NCI-H1105 (cell line): Measurements from ENCODE around the gene TYMS.
"Not testable (repeated sequence)": the region's sequence is repeated elsewhere in the genome, so short reads cannot be mapped to it uniquely, and the experiment has no call there.

Experiments
- DNase-seq: peaks from one replicate; lab custom pipeline; 2025; lab: John Stamatoyannopoulos, UW

TYMS gene

DNA sequence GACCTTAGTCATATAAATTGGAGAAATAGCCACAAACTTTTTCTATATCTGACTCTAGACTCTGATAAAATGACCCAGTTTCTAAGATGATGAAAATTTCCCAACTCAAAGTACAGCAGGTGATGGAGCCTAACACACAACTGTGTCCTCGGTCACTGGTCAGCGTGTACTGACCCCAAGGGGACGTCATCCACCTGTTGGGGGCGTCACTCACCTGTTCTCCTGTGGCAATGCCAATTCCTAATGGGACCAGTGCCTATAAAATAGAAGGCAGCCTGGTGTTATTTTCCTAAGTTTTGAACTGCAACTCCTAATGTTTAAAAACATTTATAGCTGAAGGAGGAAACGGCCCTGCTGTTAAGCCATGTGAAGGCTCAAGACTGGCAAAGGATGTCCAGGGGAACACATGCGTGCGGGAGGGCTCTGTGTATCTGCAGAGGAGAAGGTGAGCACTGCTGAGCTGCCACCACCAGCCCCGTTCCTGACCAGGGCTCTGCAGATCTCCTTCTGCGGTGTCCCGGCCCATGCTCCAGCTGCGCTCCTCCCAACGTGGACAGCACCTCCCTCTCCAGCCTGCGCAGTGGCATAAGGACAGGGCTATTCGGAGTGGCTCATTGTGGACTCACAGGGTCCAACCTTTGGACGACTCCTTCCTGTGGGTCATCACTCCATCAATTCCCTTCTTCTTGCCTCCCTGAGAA is 21.2 kb downstream of the TYMS start:
- DNase-seq: no peak

DNA sequence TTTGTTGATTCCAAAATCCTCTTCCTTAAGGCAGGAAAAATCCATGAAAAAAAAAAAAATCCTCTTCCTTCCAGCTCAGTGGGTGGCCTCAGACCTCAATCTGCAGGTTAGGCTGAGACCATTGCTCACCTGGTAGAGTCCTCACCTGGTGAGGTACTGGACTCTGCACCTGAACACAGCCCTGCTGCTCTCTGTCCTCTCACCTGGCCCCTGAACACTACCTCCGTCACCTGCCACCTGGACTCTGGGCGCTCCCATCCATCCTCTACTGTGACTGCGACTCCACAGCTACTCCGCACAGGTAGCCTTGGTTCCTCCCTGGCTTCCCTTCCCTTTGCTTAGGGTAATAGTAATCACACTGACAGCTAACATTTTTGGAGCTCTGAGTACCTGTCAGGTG is 22.1 kb downstream of the TYMS start:
- no peak for DNase-seq

DNA sequence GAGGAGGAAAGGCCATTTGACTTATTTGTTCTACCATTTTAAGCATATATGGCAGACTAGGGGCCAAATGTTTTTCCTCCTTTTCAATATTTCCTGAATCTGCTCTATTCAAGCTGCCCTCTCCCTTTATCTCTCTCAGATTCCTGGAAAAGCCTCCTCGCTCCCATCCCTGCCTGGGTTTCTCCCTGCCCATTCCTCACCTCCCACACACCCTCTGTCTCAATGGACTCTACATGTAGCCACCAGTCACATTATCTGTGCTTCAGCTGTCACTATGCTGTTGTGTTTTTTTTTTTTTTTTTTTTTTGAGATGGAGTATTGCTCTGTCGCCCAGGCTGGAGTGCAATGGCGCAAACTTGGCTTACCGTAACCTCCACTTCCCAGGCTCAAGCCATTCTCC is 22.9 kb downstream of the TYMS start:
- DNase-seq: no peak

DNA sequence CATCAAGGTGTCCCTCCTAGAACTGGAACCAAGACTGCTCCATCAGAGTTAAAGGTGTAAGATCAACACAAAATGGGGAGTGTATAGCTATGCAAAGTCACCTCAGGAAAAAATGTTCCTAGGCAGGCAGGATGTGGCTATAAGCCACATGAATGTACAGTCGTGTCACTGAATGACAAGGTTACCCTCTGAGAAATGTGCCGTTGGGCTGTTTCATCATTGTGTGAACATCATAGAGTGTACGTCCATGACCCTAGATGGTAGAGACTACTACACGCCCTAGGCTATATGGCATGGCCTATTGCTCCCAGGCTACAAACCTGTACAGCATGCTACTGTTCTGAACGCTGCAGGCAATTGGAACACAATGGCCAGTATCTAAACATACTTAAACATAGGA is 24.5 kb downstream of the TYMS start:
- DNase-seq: no peak

DNA sequence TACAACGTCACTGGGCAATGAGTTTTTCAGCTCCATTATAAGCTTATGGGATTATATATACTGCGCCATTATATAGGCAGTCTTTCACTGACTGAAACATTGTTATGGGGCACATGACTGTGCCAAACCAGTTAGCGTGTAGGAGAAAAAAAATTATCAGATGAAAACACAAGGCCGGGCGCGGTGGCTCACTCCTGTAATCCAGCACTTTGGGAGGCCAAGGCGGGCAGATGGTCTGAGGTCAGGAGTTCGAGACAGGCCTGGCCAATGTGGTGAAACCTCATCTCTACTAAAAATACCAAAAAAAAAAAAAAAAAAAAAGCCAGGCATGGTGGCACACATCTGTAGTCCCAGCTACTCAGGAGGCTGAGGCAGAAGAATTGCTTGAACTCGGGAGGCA is 25.0 kb downstream of the TYMS start:
- DNase-seq: not testable (repeated sequence)

DNA sequence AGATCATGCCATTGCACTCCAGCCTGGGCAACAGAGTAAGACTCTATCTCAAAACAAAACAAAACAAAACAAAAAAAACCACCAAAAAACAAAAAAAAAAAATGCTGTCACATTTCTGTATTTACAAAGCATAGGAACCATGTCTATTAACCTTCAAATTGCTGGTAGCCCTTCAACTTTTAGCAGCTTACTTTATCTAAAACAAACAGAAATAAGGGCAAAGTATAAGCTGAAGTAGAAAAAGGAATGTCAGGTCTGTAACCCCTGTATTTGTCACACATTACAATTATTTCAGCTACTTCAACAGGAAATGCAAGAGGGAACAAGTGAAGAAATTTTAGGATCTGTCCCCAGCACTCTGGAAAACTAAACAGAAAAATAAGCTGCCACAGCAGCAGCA is 25.4 kb downstream of the TYMS start:
- DNase-seq: no peak

DNA sequence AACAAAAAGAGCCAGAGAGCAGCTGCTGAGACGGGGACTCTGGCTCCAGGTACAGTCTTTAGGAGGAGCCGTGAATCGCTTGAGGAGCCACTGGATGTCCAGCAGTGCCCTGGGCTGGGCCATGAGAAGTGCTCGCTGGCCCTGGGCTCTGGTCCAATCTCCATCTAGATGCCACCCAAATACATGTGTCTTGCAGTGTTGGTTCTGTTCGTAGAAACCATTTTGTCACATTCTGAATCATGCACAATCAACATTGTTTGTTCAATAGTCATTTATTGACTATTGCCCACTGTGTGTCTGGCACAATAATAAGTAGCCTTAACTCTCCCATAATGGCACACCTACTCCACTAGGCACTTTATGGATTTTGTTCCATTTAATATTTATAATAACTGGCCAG is 26.1 kb downstream of the TYMS start:
- no peak for DNase-seq

DNA sequence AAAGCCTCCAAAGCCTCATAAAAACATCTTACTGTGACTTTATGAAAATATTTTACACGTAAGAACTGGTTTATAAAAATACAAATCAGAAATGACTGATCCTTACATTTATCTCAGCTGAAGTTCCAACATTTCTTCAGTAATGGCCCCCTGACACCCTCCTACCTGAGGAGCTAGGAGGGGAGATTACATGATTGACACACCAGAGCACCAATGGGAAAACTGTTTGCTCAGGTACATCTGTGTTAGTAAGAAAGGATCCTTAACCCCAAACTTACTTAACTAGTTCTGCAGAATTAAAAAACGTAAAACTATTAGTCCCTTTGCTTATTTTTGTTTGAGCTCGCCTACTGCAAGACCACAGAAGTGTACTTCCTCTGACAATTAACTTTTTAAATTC is 28.0 kb downstream of the TYMS start:
- no peak for DNase-seq

DNA sequence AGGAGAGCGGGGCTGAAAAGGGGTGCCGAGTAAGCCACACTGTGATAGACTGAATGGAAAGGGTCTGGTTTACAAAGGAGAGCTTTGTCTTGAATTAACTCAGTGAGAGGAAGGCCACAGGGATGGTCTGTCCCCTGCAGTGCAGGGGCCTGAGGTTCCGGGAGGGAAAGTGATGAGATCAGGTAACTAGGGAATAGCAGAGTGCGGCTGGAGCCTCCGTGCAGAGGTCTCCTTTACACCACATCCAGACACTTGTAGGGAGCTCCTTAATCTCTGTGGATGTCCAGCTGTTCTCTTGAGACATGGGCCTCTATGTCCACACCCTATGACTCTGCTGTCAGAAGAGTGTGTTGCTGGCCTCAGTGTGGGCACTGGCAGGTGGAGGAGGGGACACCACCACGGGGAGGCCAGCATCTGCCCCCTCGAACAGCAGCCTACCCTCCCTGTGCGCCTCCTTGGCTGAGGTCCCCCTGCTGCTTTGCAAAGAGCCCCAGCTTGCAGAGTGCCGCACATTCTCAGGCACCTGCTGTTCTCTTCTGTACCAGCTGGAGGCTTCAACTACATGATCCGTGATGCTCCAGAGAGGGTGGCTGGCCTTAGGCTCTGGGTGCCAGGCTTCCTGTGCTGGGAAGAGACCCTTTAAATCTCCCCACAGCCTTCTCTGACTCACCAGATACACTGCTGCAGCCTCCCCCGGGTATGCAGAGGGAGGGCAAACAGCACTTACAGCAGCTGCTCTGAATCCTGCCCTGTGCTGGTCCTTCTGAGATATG is 29.1 kb downstream of the TYMS start:
- DNase-seq: no peak

DNA sequence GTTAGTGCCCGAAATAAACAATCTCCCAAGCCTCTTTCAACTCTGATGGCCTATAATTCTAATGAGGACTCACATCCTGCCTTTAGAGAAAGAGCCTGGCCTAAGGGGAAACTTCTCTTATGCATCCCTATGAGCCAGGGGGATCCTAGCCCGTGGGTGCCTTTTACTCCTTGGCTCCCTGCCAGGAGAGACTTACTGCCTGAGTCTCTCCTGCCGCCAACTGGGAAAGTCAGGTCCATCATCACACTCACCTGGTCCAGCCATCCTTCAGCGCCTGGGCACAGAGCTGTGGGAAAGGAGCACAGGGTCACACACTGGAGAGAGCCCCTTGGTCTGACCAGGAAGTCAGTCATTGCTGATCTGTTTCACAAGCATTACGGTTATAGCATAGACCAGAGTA is 30.9 kb downstream of the TYMS start:
- no peak for DNase-seq

DNA sequence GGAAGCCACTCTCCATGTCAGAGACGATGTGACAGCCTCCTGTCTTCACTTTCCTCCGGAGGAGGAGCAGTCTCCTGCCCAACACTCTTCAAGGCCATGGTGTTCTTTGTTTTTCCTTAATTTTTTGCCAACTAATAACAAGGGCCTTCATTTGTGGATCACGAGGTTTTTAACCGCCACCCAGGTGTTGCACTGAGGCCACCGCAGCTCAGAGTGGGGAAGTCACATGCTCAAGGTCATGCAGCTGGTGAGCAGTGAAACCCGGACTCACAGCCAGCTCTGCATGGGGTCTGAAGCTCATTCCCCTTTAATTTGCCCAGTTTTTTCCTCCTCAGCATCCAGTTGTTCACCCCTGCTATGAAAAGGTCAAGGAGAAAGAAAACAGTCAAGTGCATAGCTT is 35.4 kb downstream of the TYMS start:
- DNase-seq: no peak

DNA sequence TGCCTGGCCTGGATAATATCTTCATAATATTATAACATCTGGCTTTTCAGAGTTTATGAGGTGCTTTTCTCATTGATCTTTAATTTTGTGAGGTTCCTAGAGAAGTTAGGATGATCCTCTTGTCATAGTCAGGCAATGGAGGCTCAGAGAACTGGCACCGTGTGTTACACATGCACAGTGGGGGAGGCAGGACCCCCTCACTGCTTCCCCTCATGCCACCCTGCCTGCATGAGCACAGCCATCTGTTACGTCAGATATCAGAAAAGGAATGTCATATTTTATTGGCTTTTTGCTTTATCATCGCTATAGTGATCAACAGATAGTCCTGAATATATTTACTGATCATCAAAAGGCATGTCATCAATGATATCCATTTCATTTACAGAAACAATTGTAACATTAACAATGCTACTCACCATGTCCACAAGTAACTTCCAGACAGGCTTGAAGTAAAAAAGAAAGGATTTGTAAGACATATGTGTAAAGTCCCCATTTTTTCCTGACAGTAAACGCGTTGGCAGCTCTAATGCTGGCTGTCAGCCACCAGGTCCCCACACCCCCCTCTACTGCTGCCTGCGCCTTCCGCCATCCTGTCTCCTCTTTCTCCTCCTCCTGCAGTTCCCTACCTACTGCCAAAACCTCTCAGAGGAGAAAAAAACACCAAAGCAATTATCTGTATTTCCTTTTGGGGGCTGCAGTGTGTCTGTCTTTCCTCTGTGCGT is 36.2 kb downstream of the TYMS start:
- no peak for DNase-seq

DNA sequence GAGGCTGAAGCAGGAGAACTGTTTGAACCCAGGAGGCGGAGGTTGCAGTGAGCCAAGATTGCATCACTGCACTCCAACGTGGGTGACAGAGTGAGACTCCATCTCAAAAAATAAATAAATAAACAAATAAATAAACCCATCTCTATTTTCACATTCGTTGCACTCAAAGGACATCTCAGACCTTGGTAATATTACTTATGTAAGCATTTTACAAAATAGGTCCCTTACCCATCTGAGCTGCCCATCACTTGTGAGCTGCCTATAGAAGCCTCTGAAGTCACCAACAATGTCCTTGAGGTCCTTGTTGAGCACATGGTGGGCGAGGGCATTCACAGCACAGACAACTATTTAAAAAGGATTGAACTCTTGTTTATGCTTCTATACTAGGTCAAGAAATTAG is 39.6 kb downstream of the TYMS start:
- DNase-seq: no peak

DNA sequence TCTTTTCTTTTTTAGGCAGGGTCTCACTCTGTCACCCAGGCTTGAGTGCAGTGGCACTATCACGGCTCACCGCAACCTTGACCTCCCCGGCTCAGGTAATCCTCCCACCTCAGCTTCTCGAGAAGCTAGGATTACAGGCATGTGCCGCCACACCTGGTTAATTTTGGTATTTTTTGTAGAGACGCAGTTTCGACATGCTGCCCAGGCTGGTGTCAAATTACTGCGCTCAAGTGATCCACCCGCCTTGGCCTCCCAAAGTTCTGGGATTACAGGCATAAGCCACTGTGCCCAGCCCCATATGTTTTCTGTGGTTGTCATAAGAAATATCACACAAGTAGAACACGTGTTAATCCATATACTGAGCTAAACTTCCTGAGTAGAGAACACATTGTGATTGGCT is 40.3 kb downstream of the TYMS start:
- no peak for DNase-seq

DNA sequence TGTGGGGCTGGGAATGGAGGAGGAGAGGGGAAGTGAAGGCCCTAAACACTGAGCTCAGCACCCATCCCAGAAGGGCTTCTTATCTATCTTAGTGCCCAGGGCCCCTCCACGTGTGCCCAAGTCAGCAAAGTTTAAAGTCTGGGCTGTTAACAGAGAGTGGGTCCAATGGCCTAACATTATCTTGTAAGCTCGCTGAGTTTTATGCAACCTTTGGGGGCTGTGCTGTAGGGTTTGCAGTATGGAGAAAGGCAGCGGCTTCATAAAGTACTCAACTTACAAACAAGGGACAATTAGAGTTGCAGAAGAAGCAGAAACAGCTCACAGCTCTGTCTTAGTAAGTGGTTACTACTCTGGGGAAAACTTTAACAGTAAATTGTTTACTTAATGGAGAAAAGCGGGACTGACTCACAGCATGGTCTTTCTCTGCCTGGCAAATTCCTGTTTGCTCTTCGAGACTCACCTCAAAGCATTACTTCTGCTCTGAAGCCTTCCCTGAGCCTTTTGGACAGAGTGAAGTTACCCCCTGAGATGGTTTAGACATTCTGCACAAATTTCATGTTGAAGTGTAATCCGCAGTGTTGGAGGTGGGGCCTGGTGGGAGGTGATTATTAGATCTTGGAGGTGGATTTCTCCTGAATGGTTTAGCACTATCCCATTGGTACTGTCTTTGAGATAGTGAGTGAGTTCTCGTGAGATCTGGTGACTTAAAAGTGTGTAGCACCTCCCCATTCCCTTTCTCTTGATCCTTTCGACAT is 45.9 kb downstream of the TYMS start:
- DNase-seq: no peak

DNA sequence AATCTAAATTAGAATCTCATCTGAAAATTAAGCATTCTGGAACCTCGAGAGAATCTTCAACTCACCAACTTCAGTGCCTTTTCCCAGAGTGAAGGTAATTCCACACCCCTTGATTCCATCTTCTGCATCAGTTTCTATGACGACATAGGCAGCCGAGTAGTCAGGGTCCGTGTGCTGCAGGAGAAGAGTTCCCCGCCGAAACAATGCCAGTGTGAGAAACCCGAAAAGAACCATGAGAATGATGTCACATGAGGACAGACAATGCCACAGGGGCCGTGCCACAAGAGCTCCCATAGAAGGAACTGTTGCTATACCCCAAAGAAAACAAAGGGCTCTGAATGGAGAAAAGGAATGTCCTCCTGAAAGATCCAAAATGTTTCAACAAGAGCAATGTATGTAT is 49.0 kb downstream of the TYMS start:
- DNase-seq: no peak

DNA sequence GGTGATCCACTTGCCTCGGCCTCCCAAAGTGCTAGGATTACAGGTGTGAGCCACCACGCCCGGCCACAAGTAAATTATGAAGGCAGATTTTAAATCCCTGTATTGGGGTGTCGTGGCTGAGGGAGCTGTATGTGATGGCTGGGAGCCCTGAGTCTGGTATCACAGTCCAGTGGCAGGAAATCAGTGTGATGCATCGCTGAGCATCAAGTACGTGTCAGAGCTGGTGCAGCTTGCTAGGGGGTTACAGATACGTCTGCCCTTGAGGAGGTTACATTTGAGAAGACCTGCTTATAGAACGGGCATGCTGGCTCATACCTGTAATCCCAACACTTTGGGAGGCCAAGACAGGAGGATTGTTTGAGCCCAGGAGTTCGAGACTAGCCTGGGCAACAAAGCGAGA is 50.6 kb downstream of the TYMS start:
- DNase-seq: no peak

DNA sequence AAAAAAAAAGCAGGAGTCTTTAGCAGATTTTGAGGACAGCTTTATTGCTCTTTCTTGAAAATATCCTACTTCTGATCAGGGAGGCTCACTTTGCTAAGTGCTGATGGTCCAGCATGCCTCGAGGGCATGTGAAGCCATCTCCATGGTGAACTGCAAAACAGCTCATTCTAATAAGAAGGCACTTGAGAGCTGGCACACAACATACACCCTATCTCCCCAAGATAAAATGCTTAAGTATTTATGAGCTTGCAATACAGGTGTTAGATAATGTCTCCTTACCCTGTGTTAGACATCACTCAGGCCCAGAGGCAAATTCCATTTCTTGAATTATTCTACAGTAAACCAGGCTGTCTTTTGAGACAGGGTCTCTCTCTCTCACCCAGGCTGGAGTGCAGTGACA is 52.3 kb downstream of the TYMS start:
- no peak for DNase-seq

DNA sequence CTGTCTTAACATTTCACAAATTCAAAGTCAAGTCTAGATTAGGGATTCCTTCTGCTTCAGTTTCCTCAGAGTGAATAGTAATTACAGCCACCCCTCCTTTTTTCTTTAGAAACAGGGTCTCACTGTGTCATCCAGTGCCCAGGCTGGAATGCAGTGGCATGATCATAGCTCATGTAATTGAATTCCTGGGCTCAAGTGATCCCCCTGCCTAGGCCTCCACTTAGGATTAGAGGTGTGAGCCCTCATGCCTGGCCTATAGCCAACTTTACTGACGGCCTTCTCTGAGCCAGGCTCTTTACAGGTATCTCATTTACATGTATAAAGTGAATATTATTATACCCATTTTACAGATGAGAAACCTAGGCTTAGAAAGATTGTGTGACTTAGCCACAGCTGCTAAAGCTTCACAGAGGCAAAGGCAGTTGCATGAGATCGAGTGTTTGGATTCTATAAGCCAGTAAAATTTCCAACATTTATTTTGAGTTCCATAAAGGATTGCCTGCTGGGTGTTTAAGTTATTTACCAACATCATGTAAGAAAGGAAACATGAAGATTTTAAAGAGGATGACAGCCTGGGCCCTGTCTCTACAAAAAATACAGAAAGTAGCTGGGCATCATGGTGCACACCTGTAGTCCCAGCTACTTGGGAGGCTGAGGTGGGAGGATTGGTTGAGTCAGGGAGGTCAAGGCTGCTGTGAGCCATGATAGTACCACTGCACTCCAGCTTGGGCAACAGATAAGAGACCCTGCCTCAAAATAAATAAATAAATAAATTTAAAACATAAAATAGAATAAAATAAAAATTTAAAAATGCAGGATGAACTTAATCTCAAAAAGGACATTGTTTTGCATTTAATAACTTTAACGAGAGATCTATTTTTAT is 53.2 kb downstream of the TYMS start:
- no peak for DNase-seq

DNA sequence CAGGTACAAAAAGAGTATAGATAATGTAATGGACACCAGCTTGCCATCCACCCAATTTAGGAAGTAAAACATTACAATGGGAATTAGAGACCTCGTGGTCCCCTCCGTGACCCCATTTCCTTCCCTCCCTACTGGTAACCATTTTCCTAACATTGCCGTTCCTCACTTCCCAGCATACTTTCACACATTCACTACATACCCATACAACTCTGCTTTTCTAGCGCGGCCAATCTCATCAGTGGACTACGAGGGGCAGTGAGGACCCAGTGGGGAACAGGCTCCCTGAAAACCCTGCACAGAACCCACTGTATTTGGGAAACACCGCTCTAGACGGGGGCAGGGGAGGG is 53.8 kb downstream of the TYMS start:
- DNase-seq: no peak

DNA sequence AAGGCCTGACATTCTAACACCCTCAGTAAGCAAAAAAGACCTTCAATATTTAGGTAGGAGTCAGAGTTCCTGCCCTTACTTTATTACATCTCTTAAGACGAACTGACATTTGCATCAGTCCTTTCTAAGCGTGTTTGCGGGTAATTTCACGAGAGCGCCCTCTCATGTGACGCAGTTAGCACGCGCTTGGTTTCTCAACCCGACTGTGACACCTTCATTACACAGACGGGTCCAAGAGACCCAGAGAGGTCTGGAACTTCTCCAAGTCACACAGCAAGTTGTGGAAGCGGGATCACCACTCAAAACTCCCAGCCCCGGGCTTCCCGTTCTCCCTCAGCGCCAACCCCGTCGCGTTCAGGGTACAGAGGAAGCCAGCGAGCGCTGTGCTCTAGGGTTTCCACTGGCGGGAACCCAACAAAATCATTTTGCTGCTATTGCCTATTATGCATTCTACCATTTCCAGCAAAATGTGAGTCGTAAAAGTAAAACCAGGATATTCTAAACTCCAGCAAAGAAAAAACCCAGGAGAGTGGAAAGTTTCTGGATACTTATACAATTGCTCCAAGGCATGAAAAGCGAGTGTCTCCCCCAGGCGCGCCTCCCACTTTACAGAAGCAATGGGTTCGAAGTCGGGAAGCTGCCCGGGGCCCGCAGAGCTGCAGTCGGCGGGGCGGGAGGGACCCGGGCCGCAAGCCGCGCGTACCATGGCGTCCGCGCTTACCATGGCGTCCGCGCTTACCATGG is 54.4 kb downstream of the TYMS start:
- DNase-seq: no peak
